Adrenal gland (tissue), 5 donors: ENCODE data around the gene LRP2.

Source experiments
- CTCF ChIP-seq, 6 experiments: fragments of 450-650 bp in 4 of 6; fragments of 200-600 bp in 2 of 6; sonication (generic) in 1 of 6; IDR thresholded peaks; 1 replicate in 5 of 6; 2 replicates in 1 of 6; pipeline versions ENCODE4 v1.5.1 to v1.8.0; 2016 to 2021; ENCODE audit warnings: antibody characterized with exemption in 6 of 6, mild to moderate bottlenecking in 2 of 6, moderate library complexity in 1 of 6
- POLR2A ChIP-seq, 2 donors: fragments of 450-650 bp; IDR thresholded peaks; one replicate each; pipeline ENCODE4 v1.6.1; 2017; ENCODE audit warnings: antibody characterized with exemption in 2 of 2, mild to moderate bottlenecking in 2 of 2, moderate library complexity in 1 of 2
- donor health status: DM: no; HTN: no; CAD: no.

- TF ChIP-seq CTCF (IDR thresholded peaks at IDR 0.05) = no peak
- TF ChIP-seq POLR2A (IDR thresholded peaks at IDR 0.05) = no peak
Measured at GRCh38 chr2:169285531-169286235, 76.7 kb downstream of the LRP2 start.
